Fibroblast of skin of right biceps (primary cell): ENCODE measurements around the gene GGT5.
"Not testable (repeated sequence)": the region's sequence is repeated elsewhere in the genome, so short reads cannot be mapped to it uniquely, and the experiment has no call there.

Experiments
- DNase-seq: peaks from one replicate; pipeline ENCODE4 v3.0.0-alpha.2; 2013

GGT5 gene, protein sequence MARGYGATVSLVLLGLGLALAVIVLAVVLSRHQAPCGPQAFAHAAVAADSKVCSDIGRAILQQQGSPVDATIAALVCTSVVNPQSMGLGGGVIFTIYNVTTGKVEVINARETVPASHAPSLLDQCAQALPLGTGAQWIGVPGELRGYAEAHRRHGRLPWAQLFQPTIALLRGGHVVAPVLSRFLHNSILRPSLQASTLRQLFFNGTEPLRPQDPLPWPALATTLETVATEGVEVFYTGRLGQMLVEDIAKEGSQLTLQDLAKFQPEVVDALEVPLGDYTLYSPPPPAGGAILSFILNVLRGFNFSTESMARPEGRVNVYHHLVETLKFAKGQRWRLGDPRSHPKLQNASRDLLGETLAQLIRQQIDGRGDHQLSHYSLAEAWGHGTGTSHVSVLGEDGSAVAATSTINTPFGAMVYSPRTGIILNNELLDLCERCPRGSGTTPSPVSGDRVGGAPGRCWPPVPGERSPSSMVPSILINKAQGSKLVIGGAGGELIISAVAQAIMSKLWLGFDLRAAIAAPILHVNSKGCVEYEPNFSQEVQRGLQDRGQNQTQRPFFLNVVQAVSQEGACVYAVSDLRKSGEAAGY

DNA sequence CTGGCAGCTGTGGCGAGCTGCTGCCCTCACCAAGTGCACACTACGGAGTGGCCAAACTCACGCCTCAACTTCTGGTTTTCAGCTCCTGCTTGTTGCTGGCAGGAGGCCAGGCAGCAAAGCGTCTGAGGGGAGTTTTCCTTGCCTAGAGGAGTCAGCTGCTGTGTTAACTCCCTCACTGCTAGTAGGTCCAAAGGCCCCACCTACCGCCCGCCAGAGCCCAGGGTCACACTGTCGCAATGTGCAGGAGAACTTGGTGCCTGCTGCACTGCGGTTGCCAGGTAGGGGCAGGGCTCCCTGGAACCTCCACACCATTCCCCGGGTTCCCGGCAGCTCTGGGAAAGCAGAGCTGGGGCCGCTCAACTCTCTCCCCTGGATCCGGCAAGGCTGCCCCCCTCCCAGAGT, at the start of gene GGT5:
TSS of gene GGT5 (minus strand) at position 53 of the 402 bp plus-strand sequence. CDS start 357 bp downstream, outside the sequence.
- not testable (repeated sequence) for DNase-seq

DNA sequence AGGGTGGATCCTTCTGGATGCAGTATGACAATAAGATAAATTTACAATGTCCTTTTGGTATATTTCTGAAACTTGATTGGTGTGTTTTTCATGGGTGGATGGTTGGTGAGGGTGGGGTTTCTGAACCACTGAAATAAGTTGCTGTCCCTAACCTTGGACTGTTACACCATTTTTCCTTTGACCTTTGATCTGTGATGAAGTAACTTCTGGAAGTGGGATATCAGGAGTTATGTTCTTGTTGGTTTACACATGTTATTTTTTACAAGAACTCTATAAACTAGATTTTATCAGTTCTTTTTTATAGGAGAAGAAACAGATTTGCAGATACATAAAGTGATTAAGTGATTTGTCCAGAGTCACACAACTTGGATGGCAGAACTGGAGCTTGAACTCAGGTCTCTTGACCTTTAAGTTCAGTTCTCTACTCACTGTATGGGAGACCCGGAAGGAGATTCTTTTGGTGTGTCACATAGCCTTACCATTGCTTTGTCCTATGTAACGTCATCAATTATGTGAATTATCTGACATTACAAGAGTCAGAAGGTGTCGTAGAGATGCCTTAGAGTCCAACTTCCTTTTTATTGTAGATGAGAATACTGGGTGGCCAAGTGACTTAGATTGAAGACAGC, 47.4 kb upstream of the GGT5 start:
- not testable (repeated sequence) for DNase-seq

DNA sequence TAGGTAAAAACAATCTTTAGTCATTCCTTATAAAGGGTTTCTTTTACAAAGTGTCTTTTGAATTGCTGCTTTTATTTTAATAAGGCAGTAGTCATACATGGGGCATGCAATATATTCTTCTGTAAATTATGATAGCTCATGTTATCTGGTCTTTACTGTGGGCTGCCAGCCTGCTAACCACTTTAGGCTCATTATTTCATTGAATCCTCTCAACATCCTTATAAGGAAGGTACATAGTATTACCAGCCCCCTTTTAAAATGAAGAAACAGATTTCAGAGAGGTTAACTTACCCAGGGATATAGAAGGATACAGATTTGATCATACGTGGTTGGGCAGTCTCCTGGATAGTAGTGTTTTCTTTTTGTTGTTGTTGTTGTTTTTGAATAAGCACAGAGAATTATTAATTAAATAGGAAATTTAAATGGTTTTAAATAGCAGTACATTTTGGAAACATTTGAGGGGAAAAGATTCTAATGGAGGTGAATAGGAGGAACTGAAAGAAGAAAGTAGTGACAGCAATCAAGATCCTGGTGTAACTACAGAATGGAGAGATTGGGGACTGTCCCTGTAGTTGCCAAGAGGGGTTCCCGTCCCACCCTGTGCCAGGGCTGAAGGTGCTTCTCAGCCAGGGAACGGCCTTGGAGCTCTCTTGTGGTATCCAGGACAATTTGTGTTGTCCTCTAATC, 46.8 kb upstream of the GGT5 start:
- peak; percentile 19 for DNase-seq

DNA sequence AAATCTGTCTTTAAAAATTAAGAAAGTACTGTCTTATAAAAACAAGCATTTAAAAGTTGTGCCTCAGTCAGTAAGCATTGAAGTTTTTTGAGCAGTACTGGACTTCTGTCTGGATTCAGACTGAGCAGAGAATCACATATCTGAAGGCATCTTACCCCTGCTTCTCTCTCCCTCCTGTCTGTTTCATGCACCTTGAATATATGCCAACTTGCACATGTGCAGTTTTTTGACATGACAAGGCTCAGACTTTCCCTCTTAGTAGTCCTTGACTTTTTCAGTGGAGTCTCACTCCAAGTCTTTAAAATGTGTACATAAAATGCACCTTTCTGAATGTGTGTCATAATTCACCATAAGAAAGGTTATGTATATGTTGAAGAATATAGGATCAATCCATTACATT, 45.6 kb upstream of the GGT5 start:
- DNase-seq: peak; percentile 59

DNA sequence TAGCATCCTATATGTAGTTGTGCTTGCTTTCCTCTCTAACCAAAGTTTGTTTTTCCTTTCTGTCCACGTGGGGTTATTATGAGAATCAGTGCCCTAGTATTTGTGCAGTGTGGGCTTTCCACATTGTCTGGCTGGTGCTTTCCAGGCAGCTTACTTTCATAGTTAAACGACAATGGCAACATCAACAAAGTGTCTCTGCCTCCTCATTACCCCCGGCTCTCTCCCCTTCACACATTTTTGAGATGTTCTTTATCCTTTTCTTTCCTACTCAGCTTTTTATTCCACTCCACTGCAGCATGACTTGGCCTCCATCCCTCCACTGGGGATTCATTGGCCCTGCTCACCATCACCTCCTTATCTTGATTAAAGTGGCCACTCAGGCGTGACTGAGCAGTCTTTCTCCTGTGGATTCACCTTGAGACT, 44.9 kb upstream of the GGT5 start:
- DNase-seq: peak; percentile 33

DNA sequence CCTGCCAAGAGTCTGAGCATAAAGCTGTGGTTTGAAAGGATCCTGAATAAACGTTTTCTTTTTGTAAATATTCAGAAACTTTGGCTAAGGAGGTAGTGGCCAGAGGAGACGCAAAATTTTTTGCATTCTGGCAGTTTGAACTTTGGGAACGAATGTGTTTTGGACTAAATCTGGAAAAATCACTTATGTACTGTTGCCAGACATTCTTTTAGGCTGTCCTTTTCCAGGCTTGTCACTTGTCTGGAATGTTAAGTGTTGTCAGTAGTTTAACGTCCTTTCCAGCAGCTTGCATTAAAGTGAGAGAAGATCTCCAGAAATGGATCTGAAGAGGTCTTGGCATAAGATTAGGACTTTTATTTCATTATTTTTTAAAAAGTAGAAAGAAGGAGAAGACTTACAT, 44.2 kb upstream of the GGT5 start:
- peak; percentile 95 for DNase-seq

DNA sequence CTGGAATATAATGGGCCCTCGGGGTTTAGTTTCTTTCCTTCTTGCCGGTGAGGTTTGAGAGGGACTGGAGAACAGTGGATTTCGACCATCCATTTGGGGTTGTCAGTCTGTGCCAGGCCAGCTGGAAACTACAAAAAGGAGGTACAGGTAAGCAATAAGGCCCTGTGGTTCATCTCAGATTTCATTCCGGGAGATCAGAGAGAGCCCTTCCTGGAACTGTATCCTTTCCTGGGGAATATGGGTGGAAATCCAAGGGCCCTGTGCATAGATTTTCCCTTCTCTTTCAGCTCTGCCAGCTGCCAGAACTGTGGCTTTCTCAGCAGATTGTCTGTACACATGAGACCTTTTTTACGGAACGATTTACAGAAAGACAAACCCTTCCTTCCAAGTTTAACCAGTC, 42.9 kb upstream of the GGT5 start:
- not testable (repeated sequence) for DNase-seq

DNA sequence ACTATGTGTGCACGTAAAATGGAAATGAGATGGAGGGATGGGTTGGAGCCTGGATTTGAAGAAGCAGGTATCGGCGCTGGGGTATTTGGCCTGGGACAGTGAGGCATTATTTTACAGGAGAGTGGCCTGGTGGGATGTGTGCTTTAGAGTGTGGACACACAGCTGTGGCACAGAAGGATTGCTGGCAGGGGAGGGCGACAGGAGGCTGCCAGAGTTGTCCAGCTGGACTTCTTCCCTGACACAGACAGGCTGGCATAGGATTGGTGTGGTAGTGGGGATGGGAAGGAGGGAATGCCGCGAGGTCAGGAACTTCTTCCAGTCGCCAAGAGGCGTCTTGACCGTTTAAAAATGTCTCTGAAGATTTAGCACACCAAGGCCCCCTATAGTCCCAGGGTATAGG, 42.3 kb upstream of the GGT5 start:
- not testable (repeated sequence) for DNase-seq

DNA sequence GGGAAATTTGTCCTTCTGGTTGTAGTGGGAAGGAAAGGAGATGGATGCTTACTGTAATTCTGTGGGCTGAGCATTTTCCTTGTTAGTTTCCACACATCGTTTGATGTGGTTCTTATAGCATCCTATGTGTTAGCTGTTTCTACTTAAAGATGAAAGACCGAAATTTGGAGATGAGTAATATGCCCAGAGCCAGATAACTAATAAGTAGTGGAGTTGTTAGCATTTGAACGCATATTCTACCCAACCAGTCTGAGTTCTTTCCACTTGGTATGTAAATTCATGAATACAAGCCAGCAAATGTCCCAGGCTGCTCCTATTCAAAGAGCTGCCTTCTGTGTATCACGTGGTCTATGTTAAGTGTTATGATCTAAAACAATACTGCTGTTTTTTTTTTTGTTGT, 40.4 kb upstream of the GGT5 start:
- peak; percentile 74 for DNase-seq

DNA sequence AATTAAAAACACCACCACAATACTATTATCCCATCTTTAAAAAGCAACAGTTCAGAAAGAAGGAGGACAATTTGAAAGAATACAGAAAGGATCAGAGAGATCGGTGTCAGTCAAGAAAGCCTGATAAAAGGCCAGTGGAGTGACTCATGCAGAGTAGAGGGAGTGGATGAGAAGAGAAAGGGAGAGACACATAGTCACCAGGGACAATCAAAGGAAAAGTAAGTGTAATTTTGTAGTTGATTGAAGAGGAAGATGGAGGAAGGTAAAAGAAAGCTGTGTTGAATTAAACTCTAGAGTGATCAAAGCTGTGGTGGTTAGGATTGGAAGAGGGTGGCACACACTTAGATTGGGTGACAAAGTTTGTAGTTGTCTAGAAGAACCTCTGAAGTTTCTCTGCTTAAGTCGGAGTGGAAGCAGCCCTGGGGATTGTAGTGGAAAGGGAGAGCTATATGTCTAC, 39.9 kb upstream of the GGT5 start:
- peak; percentile 63 for DNase-seq

DNA sequence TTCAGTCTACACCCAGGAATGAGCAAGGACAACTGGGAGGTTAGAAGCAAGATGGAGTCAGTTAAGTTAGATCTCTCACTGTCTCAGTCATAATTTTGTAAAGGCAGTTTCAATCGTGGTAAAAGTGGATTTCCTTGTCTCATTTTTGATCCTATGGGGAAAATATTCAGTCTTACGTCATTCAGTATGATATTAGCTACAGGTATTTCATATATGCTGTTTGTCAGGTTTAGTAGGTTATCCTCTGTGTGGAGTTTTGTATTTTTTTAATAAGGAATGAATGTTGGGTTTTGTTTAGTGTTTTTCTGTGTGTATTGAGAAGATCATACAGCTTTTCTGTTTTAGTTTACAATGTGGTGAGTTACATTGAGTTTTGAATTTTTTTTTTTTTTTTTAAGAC, 37.5 kb upstream of the GGT5 start:
- no peak for DNase-seq

DNA sequence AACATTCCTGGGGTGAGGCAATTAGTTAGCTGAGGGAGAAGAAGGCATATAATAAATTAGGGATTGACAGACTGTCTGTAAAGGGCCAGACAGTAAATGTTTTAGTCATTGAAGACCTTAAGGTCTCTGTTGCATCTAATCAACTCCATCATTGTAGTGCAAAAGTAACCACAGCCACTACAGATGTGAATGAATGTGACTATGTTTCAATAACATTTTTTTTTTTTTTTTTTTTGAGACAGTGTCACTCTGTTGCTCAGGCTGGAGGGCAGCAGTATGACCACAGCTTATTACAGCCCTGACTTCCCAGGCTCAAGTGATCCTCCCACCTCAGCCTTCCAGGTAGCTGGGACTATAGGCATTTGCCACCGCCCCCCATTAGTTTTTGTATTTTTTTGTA, 35.5 kb upstream of the GGT5 start:
- not testable (repeated sequence) for DNase-seq

DNA sequence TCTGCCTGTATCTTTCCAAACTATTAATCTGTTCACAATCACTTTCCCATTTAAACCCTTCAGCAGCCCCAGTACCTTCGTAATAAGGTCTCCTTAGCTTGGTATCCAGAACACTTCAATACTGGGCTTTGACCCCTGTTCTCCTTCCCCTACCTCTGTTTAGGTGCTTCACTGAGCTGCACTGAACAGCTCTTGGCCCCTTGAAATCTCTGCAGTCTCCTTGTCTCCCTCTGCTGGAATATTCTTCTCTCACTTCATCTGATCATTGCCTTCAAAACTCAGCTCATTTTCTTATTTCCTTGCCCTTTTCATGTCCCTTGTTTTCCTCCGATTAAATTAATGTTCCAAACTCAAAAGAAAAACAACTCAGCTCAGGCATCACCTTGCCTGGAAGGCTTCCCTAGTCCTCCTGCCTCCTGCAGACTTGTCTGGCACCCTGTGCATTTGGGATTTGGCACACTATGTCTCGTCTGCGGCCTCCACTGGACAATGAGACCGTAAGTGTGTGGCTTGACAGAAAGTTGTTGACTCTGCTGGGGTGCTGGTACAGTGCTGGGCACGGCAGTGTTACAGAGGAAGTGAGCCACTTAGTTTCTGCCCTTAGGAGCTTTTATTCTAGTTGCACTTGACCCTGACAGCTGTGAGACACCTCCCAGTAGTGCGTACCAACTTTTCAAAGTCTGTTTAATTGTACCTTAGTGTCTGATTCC, 30.0 kb upstream of the GGT5 start:
- not testable (repeated sequence) for DNase-seq

DNA sequence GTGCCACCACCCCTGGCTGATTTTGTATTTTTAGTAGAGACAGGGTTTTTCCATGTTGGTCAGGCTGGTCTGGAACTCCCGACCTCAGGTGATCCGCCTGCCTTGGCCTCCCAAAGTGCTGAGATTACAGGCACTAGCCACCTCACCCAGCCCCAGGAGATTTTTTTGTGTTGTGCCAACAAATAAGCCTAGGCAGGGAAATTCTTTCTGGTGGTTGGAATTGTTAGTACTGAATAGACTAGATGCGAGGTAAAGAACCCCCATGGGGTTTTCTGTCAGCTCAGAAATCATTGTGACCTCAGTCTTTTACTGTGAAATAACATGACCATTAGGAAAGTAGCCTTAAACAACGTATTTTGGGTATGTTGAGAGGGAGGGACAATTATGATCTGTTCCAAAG, 29.0 kb upstream of the GGT5 start:
- not testable (repeated sequence) for DNase-seq

DNA sequence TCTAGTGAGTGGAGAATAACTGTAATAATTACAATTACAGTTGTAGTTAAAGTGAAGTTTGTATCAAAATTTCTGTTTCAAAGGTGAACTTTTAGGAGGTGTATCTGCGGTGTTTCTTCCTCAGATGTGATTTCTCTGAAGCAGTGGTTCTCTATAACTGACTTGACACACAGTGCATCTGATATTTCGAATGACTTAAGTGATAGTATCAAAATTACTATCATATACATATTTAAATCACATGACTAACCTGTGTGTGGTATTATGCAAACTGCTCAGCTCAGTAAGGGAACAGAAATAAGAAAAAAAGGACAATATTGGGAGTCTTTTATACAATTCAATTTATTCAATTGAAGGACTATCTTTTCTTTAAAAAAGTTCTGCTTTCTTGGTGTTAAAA, 28.1 kb upstream of the GGT5 start:
- not testable (repeated sequence) for DNase-seq

DNA sequence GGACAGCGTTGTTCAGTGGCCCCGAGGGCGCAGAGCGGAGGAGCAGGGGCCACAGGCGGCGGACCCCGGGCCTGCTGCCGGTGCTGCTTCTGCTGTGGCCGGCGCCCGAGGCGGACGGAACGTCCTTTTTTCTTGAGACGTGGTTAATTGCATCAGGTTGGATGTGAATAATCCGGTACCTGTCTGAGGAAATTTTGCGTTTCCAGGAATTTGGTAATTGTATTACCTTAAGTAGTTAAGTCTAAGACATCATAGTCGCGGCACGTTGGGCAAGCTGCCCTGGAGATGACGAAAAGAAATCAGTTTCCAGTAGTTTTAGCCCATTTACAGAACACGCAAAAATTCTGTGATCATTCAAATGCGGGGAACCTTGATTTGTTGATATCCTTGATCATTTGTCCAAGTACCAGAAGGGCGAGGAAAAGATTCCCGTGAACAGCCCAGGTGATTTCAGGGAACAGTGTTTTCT, 26.5 kb upstream of the GGT5 start:
- DNase-seq: no peak

DNA sequence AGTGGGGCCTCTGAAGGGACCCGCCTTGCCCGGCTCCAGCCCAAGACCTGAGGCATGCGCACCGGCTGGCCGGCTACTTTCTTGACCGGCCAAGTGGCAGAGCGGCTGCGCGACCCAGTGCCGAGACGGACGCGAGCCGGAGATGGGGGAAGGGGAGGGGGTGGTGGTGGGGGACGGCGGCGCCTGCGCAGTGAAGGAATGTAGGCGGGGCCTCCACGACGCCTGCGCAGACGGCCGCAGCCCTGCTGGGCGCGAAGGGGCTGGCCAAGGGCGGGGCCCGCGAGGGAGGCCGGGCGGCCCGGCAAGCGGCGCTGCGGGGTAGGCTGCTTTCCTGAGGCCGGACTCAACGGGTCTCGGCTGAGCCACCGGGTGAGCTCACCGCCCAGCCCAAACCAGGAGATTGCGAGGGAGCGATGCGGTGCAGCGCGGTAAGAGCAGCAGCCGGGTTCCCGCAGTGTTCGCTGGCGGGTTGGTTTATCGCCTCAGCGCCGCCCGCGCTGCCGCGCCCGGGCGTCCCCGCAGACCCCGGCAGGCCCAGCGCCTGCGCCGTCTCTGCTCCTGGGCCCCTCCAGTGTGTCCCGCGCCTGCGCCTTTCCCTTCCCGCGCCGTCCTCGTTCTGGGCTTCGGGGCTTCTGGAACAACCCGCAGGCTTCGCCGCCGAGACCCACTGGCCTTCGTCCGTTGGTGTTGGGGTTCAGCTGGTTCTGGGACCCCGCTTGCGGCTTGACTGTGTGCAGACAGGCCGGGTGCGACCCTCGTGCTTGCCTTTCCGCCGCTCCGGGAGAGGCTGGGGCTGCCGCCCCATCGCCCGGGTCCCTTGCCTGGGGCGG, 25.9 kb upstream of the GGT5 start, which contains the start of gene SPECC1L:
TSS of gene SPECC1L (plus strand) at position 276 of the 830 bp plus-strand sequence. CDS start 31,401 bp downstream, outside the sequence.
- DNase-seq: peak; percentile 92

DNA sequence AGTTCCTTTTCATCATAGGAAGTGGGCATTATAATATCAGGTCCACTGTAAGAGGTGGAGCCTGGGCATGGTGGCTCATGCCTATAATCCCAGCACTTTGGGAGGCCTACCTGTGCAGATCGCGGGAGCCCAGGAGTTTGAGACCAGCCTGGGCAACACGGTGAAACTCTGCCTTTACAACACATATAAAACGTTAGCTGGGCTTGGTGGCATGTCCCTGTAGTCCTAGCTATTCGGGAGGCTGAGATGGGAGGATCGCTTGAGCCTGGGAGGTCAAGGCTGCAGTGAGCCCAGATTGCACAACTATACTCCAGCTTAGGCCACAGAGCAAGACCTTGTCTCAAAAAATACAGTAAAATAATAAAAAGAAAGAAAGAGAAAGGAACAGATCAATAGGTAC, 21.6 kb upstream of the GGT5 start:
- not testable (repeated sequence) for DNase-seq

DNA sequence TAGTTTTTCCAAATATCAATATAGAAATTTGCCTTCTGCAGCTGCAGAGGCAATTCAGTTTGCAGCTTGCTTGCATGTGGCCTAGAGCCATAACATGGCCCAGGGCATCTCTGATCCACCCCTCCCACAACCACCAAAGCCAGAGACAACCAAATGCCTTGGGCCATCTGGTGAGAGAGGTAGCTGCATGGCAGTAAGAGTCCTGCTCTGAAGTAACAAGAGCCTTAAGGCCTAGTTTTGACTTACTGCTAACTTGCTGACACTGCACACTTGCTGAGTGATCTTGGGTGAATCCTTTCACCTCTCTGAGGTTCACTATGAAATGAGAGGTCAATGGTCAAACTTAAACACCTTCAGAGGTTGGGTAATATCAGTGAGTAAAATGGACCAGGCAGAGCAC, 20.9 kb upstream of the GGT5 start:
- no peak for DNase-seq

DNA sequence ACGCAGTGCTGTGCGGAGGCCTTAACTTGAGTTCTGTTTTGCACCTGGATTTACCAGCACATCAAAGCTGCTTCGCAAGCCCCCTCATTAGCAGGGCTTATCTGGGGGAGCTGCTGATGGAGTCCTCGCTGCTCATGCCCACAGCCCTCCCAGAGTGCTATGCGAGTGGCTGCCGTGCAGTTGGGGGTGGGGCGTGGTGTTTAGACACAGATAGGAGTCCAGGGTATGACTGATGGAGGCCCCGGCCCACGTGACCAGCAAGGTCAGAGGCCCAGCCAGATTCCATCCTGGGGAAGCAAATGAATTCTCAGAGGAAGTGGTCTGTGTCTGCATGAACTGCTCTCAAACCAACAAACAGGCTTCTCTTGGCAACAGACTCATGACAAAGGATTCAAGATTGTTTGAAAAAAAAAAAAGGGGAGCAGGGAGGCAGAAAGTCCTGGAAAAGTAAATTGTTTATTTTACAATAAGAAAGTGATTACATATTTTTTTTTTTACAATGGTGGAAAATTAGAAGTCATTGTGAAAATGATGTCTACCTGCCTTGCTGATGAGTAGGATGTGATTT, 19.5 kb upstream of the GGT5 start:
- DNase-seq: peak; percentile 60

DNA sequence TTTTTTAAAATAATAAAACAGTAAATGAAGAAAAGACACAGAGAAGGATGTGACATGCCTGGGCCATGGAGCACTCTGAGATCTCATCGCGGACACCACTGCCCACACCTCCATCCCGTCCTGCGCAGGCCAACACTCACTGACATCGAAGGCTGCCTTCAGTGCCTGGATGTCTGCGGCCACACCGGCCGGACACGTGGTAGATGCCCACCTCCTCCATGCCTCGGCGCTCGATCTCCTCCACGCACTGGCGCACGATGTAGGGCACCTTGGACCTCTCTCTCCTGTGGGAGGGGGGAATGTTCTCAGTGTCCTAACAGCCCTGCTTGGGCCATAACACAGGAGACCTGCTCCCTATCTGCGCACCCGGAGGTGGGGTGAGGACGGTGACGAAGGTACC, 18.6 kb upstream of the GGT5 start:
- DNase-seq: not testable (repeated sequence)
